Measurements from ENCODE around the gene PADI4. TPM values are rescaled to one million over a fixed set of nuclear protein-coding genes. Genes with fewer than 3 reads are reported as not detected.
"Not testable (repeated sequence)": the region's sequence is repeated elsewhere in the genome, so short reads cannot be mapped to it uniquely, and the experiment has no call there.

The PADI4 gene
- total RNA-seq, 2 experiments from 2014 or later = 0.12 to 0.24 TPM

- H3K9me3 Mint-ChIP-seq = no peaks in the 10 kb centered on the region
- intact Hi-C loops (cut with micrococcal nuclease) = no loop called here
- H3K36me3 Mint-ChIP-seq = no peaks in the 10 kb centered on the region
- H3K4me1 Mint-ChIP-seq (ENCODE audit: low read depth) = no peaks in the 10 kb centered on the region
- H3K4me3 Mint-ChIP-seq = no peak overlapping the region
- DNase-seq = no peak
- H3K27ac Mint-ChIP-seq = no peak overlapping the region
- CTCF ChIA-PET = no interaction called here
- POLR2A ChIA-PET = no interaction called here
- peaks cover 14% of the 10 kb centered on the region for H3K27me3 Mint-ChIP-seq
These were observed 21.6 kb downstream of the PADI4 start for GRCh38 chr1:17329610-17330009.

GRCh38 chr1:17330856-17331255 lies 22.9 kb downstream of the PADI4 start:
- CTCF ChIA-PET = no interaction called here
- Mint-ChIP-seq H3K36me3 (no peaks in the 10 kb centered on the region), H3K27me3 (peaks cover 17% of the 10 kb centered on the region), H3K4me1 (ENCODE audit: low read depth) (no peaks in the 10 kb centered on the region), H3K4me3 (no peak overlapping the region), H3K9me3 (no peaks in the 10 kb centered on the region), H3K27ac (no peak overlapping the region)
- POLR2A ChIA-PET = no interaction called here
- DNase-seq = no peak
- intact Hi-C loops (cut with micrococcal nuclease) = no loop called here

DNA sequence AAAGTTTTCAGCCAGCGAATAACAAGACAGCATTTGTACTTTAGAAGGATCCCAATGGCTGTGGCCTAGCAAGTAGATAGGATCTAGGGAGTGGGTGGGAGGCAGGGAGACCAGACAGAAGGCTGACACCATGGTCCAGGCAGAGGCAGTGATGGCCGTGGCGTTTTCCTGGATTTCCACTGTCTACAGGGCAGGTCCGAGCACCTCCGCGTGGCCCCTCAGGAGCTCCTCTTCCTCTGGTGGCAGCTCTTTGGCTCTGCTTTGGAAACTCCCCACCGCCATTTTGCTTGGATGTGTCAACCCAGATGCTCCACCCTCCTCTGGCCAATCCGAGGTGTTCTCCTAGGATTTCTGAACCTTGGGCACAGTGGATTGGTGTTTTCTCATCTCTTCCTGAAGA lies 25.1 kb downstream of the PADI4 start:
- no peak for DNase-seq
- intact Hi-C loops (cut with micrococcal nuclease) = no loop called here
- Mint-ChIP-seq H3K4me1 (ENCODE audit: low read depth) (no peaks in the 10 kb centered on the region), H3K27me3 (peaks cover 23% of the 10 kb centered on the region), H3K36me3 (no peaks in the 10 kb centered on the region), H3K9me3 (no peaks in the 10 kb centered on the region), H3K27ac (no peak overlapping the region), H3K4me3 (no peak overlapping the region)
- ChIA-PET CTCF (no interaction called here), POLR2A (no interaction called here)

- no peaks in the 10 kb centered on the region for H3K9me3 Mint-ChIP-seq
- H3K27ac Mint-ChIP-seq = no peak overlapping the region
- no peaks in the 10 kb centered on the region for H3K4me1 Mint-ChIP-seq (ENCODE audit: low read depth)
- intact Hi-C loops (cut with micrococcal nuclease) = loop anchor here (2.0 kb wide), 1 partner anchor 211 kb away; no protein-coding TSS in a partner anchor
- H3K27me3 Mint-ChIP-seq = peaks cover 19% of the 10 kb centered on the region
- POLR2A ChIA-PET = no interaction called here
- H3K4me3 Mint-ChIP-seq = no peak overlapping the region
- CTCF ChIA-PET = interaction anchor here (0.7 to 1.7 kb wide), 5 partner anchors 14 to 211 kb away, joined by 3 to 5 read pairs (median 4); no protein-coding TSS in a partner anchor
- peak; percentile 76 for DNase-seq
- no peaks in the 10 kb centered on the region for H3K36me3 Mint-ChIP-seq
These were observed 28.1 kb downstream of the PADI4 start for GRCh38 chr1:17335821-17336710.

- POLR2A ChIA-PET = no interaction called here
- Mint-ChIP-seq H3K27ac (no peak overlapping the region), H3K4me1 (ENCODE audit: low read depth) (no peaks in the 10 kb centered on the region), H3K36me3 (no peaks in the 10 kb centered on the region), H3K27me3 (peaks cover 10% of the 10 kb centered on the region), H3K4me3 (no peak overlapping the region), H3K9me3 (no peaks in the 10 kb centered on the region)
- CTCF ChIA-PET = no interaction called here
- intact Hi-C loops (cut with micrococcal nuclease) = no loop called here
- DNase-seq = no peak
These were observed 30.9 kb downstream of the PADI4 start for GRCh38 chr1:17338706-17339493.

- CTCF ChIA-PET = no interaction called here
- no peak overlapping the region for H3K27ac Mint-ChIP-seq
- H3K4me1 Mint-ChIP-seq (ENCODE audit: low read depth) = no peaks in the 10 kb centered on the region
- no peak overlapping the region for H3K4me3 Mint-ChIP-seq
- peaks cover 9% of the 10 kb centered on the region for H3K27me3 Mint-ChIP-seq
- H3K9me3 Mint-ChIP-seq = no peaks in the 10 kb centered on the region
- POLR2A ChIA-PET = no interaction called here
- no peak for DNase-seq
- no peaks in the 10 kb centered on the region for H3K36me3 Mint-ChIP-seq
- intact Hi-C loops (cut with micrococcal nuclease) = no loop called here
These were observed 31.5 kb downstream of the PADI4 start for GRCh38 chr1:17339521-17339920.

- Mint-ChIP-seq H3K4me3 (no peak overlapping the region), H3K27me3 (peaks cover 7% of the 10 kb centered on the region), H3K27ac (no peak overlapping the region), H3K36me3 (no peaks in the 10 kb centered on the region), H3K9me3 (no peaks in the 10 kb centered on the region), H3K4me1 (ENCODE audit: low read depth) (no peaks in the 10 kb centered on the region)
- POLR2A ChIA-PET = no interaction called here
- intact Hi-C loops (cut with micrococcal nuclease) = no loop called here
- CTCF ChIA-PET = no interaction called here
- DNase-seq = no peak
These were observed 32.4 kb downstream of the PADI4 start for GRCh38 chr1:17340358-17340757.

DNA sequence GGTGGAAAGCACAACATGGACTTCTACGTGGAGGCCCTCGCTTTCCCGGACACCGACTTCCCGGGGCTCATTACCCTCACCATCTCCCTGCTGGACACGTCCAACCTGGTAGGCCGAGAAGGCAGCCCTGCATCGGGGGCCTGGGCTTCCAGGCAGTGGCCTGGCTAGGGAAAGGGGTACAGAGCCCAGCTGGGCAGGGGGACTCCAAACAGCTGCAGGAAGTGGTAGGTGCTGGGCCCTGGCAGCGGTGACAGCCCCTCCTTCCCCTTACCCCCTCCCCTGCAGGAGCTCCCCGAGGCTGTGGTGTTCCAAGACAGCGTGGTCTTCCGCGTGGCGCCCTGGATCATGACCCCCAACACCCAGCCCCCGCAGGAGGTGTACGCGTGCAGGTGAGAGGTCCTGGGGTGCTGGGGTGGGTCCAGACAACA lies 34.0 kb downstream of the PADI4 start:
- H3K4me3 Mint-ChIP-seq = no peak overlapping the region
- H3K27me3 Mint-ChIP-seq = peaks cover 2% of the 10 kb centered on the region
- intact Hi-C loops (cut with micrococcal nuclease) = no loop called here

GRCh38 chr1:17345506-17345905 lies 37.5 kb downstream of the PADI4 start:
- DNase-seq; CTCF ChIA-PET; POLR2A ChIA-PET; H3K27me3 Mint-ChIP-seq; H3K9me3 Mint-ChIP-seq; H3K4me3 Mint-ChIP-seq; intact Hi-C loops (cut with micrococcal nuclease); H3K4me1 Mint-ChIP-seq (ENCODE audit: low read depth); H3K27ac Mint-ChIP-seq; H3K36me3 Mint-ChIP-seq: not testable (repeated sequence)

More for the DNA sequence above, 34.0 kb downstream of the PADI4 start:
- no peaks in the 10 kb centered on the region for H3K4me1 Mint-ChIP-seq (ENCODE audit: low read depth)
- ChIA-PET POLR2A (no interaction called here), CTCF (no interaction called here)
- H3K27ac Mint-ChIP-seq = no peak overlapping the region
- no peak for DNase-seq
- H3K36me3 Mint-ChIP-seq = no peaks in the 10 kb centered on the region
- no peaks in the 10 kb centered on the region for H3K9me3 Mint-ChIP-seq

- no peaks in the 10 kb centered on the region for H3K9me3 Mint-ChIP-seq
- no peaks in the 10 kb centered on the region for H3K36me3 Mint-ChIP-seq
- CTCF ChIA-PET = no interaction called here
- no peak overlapping the region for H3K27ac Mint-ChIP-seq
- intact Hi-C loops (cut with micrococcal nuclease) = no loop called here
- H3K27me3 Mint-ChIP-seq = peaks cover 6% of the 10 kb centered on the region
- H3K4me1 Mint-ChIP-seq (ENCODE audit: low read depth) = no peaks in the 10 kb centered on the region
- POLR2A ChIA-PET = no interaction called here
- H3K4me3 Mint-ChIP-seq = no peak overlapping the region
- no peak for DNase-seq
These were observed 38.2 kb downstream of the PADI4 start for GRCh38 chr1:17346046-17346789.

DNA sequence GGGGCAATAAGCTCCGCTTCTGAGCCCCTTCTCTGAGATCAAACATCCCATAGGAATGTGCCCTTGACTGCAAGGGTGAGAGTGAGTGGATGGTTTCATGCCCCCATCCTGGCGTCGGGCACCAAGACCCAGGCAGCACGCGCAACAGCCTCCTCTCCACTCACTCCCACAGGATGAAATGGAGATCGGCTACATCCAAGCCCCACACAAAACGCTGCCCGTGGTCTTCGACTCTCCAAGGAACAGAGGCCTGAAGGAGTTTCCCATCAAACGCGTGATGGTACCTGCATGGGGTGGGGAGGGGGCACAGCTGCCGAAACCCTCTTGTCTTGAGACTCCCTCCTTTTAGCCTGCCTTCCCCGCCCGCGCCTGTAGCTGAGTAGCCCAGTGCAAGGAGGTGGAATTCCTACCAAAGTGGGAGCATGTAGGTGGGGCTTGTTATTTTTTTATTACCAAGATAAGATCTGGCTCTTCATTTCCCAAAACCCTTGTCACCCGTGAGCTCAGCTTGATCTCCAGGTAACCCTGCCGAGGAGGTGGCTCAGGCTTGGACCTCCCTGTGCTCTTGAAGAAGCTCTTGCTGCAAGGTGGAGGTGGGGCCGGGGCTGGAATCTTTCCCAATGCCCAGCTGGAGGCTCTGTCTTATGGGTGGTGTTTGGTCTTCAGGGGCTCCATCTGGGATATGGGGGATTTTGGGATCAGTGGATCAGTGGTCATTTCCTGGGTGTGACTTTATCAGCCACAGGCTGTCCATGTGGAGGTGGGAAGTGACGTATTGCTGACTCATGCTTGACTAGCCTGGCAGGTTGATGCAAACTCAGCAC lies 40.0 kb downstream of the PADI4 start:
- POLR2A ChIA-PET = no interaction called here
- Mint-ChIP-seq H3K9me3 (no peaks in the 10 kb centered on the region), H3K36me3 (no peaks in the 10 kb centered on the region), H3K27me3 (peaks cover 7% of the 10 kb centered on the region), H3K27ac (no peak overlapping the region), H3K4me1 (ENCODE audit: low read depth) (no peaks in the 10 kb centered on the region), H3K4me3 (no peak overlapping the region)
- CTCF ChIA-PET = no interaction called here
- DNase-seq = no peak
- intact Hi-C loops (cut with micrococcal nuclease) = no loop called here

Measured in activated CD4-positive, alpha-beta memory T cell treated with anti-CD3 and anti-CD28 coated beads for 36 hours (primary cell).